DMS114 treated with DMSO at 0.1 percent for 48 hours (cell line): ENCODE measurements around the gene PEX10.

Source experiments
- DNase-seq: peaks from one replicate; lab custom pipeline; 2025; ENCODE audit not compliant: unreplicated experiment; lab: John Stamatoyannopoulos, UW

PEX10 gene

DNA sequence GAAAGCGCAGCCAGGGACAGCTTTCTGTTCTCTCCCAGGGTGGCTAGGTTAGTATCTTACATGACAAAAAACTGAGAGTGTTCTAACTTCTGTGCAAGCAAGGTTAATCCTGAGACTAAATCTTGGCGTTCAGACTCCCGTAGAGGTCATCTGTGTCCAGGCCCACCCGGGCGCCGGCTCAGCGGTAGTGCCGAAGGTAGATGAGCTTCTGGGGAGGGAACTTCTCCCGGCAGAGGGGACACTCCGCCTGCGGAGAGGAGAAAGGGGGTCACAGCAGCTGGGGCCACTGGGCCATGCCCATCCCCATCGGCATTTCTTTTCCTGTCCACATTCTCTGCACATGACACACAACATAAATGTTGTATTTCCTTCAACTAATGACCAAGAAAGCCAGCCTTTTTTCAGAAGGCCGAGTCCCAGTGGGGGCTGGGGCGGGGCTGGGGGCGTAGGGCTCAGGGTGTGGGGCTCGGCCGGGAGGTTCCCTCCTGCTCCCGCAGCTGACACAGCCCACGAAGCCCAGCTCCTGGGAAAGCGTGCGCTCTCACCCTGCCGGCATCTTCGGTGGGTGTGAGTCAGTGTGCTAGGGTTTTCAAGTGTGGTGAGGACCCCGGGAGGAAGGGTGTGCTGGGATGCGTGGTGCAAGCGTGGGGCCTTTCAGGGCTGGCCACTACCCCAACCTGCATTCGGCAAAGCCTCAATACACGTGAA, 6.6 kb downstream of the PEX10 start:
- no peak for DNase-seq

DNA sequence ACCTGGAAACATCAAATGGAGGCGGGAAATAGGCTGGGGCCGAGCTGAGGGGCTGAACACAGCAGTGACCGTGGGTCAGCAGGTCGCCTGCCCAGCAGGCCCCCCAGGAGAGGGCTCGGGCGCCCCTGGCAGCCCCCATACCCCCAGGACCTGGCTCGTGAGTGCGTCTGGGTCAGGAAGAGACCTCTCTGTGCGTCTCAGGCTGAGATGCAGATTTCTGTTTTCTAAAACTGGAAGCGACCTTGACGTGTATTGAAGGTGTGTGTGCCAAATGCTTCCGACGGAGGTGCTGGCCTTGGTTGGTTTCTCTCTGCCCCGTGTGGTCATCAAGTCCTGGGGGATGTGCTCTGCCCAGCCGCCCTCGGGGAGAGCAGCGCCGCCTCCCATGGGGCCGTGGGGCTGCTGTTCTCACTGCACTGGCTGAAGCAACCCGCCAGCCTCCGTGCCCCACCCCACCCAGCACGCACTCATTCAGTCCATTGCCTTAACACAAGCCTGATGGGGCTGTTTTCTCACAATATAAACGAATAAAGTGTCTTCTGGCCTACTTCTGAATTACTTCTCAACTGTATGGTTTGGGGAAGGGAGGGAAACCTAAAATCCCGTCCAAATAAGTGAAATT, 7.4 kb downstream of the PEX10 start:
- DNase-seq: no peak

DNA sequence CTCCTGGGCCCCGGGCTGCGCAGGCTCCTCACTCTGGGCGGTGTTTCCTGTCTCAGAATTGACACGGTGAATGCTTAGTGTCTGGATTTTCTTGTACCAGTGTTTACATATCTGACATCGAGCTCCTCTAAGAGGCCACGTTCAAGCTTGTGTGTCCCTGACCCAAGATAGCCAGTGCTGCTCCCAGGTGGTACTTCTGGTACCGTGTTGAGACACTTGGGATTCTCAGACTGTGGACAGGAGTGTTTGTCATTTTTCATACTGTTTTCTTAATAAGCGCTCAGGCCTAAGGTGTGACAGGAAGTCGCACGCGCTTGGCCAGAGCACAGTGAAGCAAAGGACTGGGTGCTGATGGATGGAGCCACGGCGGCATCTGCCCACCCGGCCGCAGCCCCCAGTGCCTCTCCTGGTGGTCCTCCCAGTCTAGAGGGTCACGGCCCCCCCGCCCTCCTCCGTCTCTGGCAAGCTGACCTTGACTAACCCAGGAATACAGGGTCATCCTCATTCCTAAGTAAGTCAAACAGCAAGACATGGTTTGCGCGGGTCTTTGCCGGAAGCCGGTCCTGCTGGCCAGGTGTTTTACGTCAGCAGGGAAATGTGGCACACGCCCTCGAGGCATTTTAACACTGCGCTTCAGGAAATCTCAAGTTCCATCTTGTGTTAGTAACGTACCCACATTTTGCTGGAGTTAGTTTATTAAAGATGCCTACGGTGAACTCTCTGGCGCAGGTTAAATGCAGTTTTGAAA, 8.0 kb downstream of the PEX10 start:
- DNase-seq: no peak

DNA sequence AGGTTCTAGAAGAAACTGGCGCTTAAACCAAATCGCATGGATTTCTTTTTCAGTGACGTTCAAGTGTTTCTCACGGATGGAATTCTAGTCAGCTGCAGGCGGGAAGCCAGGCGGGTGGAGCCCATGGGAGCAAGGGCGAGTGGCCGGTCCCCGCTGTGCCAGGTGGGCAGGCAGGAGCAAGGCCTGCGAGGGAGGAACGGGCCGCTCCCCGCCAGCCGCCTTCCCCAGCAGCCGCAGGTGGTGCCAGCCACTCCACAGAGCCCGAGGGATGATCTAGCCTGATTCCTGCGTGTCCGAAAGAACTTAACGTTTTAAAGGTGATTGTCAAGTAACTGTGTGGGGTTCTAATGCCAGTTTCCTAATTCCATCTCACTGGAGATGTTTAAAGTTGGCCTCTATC, 9.1 kb downstream of the PEX10 start:
- no peak for DNase-seq

DNA sequence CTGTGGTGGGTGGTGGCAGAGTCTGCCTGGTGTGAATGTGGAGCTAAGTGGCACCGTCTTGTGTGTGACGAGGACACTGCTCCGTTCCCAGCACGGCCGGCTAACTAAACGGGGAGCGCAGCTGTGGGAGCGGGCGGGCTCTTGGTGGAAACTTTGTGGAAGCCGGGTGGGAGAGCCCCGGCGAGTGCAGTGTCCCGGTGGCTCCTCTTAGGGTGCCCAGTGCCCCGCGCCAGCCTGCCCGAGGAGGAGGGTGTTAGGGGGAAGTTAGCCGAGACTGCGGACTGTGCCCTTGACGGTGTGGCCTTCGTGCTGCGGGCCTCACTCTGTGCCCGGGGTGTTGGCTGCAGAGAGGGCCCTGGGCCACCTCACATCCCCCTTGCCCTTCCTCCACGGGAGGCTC, 9.9 kb downstream of the PEX10 start:
- no peak for DNase-seq

DNA sequence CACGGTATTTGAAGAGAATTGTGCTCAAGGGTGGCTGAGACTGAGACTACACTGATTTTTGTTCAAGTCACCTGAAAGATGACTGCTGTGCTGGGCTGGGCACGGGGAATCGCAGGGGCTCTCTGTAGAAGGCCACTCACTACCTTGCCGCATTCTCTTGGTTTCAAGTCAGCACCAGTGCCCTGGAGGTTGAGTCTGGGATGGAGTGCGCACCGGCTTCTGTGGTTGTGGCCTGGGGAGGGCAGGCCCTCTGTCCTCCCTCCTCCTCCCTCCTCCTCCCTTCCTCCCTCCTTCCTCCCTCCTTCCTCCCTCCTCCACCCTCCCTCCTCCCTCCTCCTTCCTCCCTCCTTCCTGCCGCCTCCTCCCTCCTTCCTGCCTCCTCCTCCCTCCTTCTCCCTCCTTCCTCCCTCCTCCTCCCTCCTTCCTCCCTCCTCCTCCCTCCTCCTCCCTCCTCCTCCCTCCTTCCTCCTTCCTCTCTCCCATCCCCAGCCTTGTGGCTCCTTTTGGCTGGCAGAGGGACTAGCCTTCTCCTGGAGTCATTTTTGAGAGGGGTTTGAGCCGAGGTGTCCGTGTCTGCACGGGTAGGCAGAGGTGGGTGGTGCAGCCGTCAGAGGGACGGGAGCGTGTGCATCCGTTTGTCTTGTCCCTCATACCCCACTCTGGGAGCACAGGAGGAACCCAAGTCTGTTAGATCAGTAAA, 11.3 kb downstream of the PEX10 start:
- no peak for DNase-seq

DNA sequence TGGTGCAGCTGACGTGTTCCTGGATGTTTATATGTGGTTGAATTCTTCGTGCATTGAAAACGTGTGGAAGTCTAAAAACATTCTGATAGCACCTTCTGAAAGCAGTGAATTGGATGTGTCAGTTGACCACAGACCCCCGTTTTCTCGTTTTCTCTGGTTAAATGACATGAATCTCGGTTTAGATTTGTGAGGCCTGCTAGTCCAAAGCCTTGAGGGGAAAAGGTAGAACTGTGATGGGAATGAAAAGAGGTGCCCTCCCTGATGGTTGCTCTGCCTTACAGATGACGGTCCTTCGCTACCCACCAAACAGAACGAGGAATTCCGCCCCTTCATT, 11.8 kb downstream of the PEX10 start:
- DNase-seq: no peak

DNA sequence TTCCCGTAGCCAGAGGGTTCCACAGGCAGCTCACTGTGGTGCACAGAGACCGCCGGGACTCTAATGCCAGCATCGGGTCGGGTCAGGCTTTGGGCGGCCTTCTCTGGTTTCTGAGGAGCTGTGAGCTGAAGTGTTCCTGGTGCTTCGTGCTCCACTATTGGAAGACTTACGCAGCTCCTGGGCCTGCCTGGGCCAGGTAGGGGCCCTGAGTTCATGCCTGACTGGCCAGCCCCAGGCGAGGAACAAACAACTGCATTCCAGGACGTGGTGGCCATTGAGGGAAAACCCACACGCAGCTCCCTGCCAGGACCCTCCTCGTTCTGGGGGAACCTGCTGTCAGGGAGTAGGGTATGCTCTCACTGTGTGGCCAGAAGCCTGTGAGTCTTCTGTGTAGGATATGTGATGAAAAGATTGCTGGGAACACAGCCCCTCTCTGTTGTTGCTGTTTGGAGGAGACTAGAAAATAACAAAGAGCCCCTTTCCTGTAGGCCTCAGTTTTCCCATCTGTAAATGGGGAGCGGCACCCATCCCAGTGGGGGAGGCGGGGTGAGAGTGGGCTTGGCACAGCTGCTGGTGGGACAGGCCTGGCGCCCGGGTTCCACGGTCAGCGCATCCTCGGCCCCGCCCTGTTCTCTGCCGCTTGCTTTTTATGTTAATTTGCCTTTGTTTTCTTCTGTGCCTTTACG, 12.3 kb downstream of the PEX10 start:
- DNase-seq: no peak

DNA sequence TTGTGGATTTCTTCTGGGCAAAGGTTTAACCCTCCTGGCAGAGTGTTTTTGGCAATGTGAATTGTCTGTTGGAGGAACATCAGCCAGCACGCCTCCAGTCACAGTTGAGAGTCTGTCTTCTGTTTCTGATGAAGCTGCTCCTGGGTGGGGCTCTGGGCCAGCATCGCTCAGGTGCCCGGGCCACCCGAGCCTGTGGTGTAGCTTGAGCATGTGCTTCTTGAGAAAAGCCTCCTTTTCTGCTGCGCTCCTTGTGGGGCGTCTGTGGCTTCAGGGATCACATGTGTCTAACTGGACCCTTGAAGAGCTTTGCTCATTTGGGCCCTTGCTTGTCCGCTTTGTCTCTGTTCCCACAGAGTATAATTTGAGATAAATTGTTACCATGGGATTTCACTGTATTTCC, 13.5 kb downstream of the PEX10 start:
- DNase-seq: no peak

DNA sequence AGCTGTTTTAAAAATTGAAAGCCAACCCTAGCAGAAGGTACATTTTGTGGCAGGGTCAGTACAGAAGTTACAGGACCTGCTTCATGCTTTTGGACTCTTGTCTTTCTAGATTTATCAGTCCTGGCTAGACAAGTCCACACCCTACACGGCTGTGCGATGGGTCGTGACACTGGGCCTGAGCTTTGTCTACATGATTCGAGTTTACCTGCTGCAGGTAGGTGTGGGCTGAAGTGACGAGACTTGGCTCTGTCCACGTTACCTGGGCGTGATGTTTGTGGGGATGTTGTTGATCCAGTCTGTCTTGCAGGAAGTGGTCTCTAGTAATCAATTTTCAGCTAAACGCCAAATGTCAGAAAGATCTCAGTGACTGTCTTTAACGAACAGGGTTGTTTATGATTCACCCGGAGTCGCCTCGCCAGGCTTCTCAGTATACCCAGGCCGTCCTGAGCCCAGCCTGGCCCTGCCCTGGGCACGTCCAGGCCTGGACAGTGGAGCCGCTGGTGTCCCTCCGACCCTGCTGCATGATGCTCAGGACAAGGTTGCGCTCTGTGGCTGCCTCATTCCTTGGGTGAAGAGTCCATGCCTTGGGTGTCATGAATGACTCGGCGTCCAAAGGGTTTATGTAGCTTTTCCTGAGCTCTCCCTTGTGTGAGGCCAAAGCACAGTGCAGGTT, 15.2 kb downstream of the PEX10 start:
- no peak for DNase-seq

DNA sequence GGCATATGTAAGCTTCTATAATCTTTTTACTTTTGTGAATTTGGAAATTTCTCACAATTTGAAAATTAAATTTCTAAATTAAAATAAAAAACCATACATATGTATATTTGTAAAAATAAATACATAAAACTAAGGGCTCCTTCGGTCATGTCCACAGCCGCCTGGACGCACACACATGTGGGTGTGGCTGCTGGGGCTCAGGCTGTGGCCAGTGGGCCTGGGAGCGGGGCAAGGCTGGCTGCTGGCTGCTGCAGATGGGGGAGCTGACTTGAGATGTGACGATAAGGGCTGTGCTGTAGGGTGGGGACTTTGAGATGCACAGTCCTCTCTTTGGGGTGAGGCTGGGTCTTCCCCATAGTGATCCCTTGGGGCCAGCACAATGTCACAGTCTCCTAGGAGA, 15.9 kb downstream of the PEX10 start:
- DNase-seq: no peak

DNA sequence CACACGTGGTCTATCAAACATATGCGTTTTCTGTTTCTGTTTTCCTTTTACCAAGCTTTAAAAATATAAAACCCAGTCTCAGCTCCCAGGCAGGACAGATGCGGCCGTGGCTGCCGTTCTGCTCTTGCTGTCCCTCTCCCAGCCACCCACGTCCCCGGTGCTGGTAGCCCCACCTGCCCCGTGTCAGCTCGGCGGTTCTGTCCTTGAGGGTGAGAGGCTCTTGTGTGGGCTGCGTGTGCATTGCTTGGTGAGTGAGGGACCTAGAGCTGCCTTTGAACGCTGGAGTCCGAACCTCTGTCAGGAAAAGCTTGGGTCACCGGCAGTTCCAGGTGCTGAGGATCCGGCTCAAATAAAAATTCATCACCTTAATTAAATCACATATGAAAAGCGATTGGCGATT, 16.3 kb downstream of the PEX10 start:
- no peak for DNase-seq

DNA sequence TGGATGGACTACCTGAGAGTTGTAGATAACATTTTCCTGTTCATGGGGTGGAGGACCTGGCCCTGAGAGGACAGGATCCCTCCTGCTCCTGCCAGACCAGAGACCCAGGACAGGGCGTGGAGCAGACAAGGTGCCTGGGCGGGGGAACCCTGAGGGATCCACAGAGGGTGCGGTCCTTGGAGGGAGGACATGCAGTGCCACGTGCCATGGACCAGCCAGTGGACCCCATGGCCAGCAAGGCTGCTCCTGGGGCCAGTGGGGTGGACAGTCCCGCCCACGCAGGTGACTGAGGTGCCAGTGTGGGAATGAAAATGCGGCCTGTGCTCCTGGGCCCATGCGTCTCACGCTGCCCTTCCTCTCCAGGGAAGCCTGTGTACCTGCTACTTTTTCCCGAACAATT, 17.1 kb downstream of the PEX10 start:
- DNase-seq: no peak

DNA sequence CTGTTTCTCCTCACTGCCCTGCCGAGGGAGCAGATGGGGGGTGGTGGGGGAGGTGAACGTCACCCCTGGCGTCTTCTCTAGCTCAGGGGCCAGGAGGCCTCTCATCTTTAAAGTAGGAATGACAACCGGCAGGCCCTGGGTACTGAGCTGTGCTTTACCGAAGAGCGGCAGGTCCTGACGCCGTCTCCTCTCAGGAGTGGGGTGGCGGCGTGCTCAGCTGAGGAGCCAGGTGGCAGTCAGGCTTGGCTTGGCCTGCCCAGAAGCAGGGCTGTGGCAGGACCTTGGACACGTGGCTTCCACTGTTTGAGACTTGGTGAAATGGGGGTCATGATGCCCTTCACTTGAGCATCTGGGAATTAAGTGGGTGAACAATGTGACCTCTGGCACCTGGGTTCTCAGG, 17.6 kb downstream of the PEX10 start:
- DNase-seq: no peak

DNA sequence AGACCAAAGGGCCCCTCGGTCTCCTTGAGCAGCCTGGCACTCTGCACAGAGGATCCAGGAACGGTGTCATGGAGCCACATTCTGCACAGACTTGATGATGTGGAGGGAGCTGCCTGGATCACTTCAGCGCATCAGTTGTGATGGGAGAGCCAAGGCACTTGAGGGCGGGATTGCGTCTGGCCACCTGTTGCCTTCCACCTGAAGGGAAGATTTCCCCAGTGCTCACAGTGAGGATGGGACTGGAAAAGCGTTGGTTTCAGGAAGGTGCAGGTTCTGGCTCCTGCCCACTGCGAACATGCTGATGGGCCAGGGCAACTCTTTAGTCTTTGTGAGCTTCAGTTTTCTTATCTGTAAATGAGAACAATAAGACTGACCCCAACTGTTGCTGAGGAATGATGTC, 18.1 kb downstream of the PEX10 start:
- DNase-seq: no peak

DNA sequence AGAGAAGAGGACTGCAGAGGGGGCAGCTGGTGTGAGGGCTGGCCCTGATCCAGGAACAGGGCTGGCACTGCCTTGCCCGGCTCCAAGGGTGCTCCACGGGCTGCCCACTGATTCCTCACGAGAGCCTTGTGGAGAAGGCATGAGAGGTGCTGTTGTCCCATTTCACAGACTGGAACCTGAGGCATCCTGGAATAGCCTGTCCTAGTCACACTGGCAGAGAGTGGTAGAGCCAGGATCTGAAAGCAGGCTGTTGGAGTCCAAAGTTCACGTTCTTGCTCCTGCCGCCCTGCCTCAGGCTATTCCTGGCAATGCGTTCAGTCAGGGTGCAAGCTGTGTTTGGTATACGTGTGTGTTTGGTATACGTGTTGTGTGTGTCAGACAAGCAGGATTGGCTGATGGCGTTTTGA, 18.9 kb downstream of the PEX10 start:
- DNase-seq: no peak

DNA sequence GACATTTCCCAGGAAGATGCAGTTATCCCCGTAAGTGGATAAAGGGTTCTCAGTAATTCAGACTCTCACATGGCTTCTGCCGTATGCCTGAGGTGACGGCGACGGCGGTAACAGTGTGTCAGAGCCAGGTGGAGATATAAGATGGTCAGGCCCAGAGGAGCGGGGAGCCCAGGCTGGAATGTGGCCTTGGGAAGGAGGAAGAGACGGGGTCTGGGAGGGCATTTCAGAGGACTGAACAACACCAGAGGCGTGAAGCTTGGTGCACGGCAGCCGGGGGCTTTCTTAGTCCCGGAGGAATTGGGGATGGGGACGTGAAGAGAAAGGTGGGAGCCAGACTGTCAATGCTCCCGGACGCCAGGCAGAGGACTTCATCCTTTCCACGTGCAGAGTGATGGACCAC, 19.7 kb downstream of the PEX10 start:
- DNase-seq: no peak

DNA sequence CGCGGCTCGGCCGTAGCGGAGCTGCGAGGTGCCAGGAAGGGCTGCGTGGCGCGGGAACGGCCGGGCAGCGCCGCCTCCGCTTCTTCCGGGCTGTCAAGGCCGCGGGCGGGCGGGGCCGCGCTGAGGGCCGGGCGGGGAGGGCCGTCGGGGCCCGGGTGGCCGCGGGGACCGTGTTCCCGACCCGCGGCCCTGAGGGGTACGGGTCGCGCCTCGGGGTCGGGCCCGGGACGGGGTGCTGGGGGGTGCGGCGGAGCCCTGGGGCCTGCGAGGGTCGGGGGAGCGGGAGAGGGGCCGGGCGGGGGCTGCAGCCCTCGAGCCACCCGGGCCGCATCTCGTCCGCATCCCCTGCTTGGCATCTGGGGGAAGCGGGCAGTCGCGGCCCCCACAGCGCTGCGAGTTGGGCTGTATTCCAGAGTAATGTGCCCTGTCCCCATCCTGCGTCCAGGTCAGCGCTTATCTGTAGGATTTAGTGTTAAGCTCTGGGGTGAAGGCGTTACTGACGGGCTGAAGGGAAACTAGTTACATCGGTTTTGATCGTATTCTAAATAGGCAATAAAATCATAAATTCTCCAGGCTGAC, 20.3 kb downstream of the PEX10 start:
- no peak for DNase-seq

DNA sequence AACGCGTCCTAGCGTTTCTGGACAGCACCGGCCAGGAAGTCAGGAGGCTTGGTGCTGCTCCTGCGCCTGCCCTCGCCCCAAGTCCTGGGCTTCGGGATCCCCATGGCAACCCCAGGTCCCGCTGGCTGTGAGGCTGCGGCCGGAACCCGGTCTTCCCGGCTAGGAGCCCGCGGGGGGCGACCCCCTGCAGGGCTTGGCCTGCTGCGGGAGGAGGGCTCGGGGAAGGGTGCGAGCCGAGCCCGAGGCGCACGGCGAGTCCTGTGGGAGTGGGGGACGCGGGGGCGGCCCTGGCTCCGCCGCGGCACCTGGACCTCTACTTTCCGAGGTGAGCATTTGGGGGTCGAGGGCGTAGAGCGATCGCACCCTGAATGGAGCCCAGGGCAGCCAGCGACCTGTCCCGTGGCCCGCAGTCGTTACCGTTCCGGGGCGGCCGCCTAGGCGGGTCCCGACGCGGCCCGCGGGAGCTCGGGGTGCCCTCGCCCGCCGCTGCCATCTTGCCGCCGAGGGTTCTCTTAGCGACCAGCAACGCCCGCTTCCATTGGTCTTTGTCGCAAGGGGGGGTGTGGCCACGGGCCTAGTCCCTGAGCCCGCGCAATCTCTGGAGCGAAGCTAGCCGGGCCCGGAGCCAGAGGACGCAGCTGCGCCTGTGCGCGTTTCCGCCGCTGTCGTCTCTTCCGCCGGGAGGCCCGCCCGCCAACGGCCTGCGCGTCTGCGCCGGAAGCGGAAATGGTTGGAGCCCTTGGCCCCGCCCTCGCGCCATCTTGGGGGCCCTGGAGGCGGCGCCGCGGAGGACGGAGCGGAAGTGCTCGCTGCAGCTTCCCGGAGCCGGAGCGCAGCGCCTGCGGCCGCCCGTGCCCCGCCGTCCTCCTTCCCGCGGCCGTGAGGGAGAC, 21.1 kb downstream of the PEX10 start, which contains the start of the genes MORN1 and RER1:
Gene MORN1 (minus strand): TSS at position 514 of the 890 bp plus-strand sequence. CDS start 21 bp downstream, at position 493.
Gene RER1 (plus strand): TSS at position 801 of the 890 bp plus-strand sequence. CDS start 3,950 bp downstream, outside the sequence.
- DNase-seq: peak; percentile 94
